HG02610 (cell line): ENCODE measurements around the gene LPCAT3.
A peak's percentile ranks its signal among the peaks of the same experiment; 100 is the strongest.

Source experiments
- ATAC-seq: cut with Tn5 transposase; IDR thresholded peaks from one replicate; pipeline ENCODE4 v1.9.1; 2021; ENCODE audit warnings: mild to moderate bottlenecking, moderate library complexity; ENCODE audit not compliant: unreplicated experiment

The LPCAT3 gene

DNA sequence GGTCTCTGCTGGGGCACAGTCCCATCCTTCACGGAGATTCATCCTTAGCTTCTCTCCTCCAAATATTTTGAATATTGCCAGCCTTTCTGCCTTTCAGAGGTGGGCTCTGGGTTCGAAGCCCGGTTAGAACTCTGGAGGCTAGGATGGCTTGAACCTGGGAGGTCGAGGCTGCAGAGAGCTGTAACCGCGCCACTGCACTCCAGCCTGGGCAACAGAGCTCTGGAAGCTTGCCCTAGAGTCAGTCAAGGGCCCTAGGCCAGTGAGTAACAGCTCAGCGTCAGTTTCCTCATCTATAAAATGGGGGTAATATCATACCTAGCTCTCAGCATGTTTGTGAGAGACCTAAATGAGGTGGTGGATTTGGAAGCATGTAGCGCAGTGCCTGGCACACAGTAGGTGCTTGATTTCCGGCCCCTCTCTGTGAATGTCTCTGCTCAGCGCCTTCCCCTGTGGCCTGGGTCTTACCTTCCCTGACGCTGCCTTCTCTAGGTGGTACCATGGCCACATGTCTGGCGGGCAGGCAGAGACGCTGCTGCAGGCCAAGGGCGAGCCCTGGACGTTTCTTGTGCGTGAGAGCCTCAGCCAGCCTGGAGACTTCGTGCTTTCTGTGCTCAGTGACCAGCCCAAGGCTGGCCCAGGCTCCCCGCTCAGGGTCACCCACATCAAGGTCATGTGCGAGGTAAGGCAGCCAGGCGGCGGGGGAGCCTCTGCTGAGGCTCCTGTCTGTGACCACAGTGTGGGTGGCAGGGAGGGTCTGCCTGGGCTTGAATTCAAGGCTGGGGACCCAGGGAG is 63.8 kb downstream of the LPCAT3 start:
- ATAC-seq = no peak

GRCh38 chr12:6953442-6954315 is 64.6 kb downstream of the LPCAT3 start:
- ATAC-seq = peak; percentile 52

GRCh38 chr12:6952863-6953441 is 65.3 kb downstream of the LPCAT3 start:
- ATAC-seq = no peak

DNA sequence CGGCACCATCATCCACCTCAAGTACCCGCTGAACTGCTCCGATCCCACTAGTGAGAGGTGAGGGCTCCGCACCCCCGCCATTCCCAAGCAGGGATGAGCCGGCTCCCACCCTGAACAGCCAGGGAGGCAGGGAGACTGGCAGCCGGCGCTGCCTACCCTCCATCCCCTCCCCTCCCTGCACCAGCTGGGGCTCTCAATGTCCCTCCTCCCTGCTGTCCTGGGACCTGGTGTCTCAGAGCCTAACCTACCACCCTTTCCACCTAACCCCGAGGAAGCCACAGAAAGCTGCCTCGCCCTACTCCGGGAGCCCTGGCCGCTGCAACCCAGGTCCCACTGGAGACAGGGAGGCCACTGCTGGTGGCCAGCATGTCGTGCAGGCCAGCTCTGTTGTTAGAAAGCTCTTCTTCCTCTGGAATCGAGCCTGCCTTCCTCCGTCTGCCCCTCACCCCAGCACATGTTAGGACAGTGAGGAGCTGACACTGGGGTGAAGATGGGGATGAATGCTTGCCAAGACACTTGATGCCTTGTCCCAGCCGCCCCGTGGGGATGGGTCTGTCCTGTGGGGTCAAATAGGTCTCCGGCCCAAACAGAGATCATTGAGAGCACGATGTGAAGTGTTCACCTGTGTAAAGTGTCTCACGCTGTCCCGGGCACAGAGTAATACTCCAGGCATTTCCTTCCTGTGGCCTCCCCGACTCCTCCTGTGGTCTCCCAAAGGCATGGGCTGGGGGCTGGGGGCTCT is 66.0 kb downstream of the LPCAT3 start:
- no peak for ATAC-seq

DNA sequence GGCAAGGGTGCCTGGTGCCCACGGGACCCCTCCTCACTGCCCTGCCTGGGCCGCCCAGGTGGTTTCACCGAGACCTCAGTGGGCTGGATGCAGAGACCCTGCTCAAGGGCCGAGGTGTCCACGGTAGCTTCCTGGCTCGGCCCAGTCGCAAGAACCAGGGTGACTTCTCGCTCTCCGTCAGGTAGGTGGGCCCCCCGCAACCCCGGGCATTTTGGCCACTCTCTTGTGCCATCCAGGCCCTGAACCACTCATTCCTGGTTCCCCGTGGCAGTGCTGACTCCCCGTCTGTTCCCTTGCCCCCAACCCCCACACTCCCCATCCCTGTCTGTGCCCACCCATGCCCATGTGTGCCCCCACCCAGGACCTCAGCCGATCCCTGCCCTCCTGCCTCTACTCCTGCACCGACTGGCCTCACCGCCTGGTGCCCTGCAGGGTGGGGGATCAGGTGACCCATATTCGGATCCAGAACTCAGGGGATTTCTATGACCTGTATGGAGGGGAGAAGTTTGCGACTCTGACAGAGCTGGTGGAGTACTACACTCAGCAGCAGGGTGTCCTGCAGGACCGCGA is 66.6 kb downstream of the LPCAT3 start:
- no peak for ATAC-seq

- ATAC-seq = no peak
Measured at GRCh38 chr12:6950811-6951540, 67.3 kb downstream of the LPCAT3 start, which contains the start of gene PTPN6. TSS of gene PTPN6 (plus strand) at chr12:6951356. CDS start at chr12:6951513, 157 bp downstream.

DNA sequence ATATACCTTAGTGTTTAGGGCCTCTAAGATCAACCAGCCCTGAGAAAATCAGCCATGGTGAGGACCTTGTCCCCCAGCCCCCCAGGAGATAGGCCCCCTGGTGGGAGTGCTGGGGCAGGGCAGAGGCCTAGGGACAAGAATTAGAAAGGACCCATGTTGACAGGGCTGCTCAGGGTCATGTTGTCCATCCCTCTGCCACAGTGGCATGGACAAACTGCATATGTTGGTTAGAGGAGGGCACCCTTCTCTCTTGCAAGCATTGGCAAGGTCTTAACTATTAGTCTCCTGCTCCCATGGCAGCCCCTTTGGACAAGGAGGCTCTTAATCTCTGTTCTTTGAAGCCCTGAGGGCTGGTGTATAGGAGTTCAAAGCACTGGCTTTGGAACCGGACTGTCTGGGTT is 67.9 kb downstream of the LPCAT3 start:
- no peak for ATAC-seq

DNA sequence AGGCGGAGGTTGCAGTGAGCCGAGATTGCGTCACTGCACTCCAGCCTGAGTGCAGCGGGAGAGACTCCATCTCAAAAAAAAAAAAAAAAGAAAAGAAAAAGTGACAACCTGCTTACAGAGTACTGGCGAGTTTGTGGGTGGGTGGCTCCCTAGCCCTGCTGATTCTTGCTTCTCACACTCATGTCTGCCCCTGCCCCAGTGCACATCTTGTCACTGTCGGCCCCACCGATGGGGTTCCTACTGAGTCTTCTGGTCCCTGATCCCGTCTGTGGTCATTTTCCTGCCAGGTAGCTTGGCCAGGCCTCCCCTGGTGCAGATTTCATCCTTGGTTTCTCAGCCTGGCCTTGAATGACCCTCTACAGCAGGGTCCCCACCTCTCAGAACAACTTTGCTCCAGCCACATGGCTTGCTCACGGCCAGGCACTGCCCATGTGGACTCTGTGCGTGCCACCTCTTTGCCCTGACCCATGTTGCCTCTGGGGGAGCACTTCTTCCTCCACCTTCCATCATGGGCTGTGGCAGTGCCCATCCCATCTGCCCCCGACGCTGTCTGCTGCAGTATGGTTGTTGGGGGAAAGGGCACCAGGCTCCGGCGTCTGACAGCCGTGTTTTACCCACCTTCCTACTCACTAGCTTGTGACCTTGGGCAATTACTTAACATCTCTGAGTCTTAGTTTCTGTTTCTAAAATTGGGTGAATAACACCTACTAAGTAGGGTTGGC is 69.2 kb downstream of the LPCAT3 start:
- no peak for ATAC-seq

- ATAC-seq = no peak
Measured at GRCh38 chr12:6947615-6948014, 70.7 kb downstream of the LPCAT3 start.

GRCh38 chr12:6946920-6947374 is 71.3 kb downstream of the LPCAT3 start:
- ATAC-seq = no peak

GRCh38 chr12:6946033-6946919 is 72.0 kb downstream of the LPCAT3 start:
- peak; percentile 34 for ATAC-seq

DNA sequence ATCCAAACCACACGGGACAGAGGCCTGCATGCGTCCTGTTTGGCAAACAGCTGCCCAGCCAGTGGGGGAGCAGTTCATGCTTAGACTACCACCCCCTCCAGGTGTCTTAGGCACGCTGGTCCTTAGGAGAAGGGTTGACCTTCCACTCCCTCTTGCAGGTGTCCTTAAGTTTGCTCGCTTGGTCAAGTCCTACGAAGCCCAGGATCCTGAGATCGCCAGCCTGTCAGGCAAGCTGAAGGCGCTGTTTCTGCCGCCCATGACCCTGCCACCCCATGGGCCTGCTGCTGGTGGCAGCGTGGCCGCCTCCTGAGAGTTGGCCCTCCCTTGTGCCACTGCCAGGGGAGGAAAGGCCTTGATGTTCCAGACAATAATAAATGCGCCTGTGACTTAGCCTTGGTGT is 72.7 kb downstream of the LPCAT3 start:
- ATAC-seq = no peak

- peak; percentile 31 for ATAC-seq
Measured at GRCh38 chr12:6944381-6945186, 73.7 kb downstream of the LPCAT3 start.

DNA sequence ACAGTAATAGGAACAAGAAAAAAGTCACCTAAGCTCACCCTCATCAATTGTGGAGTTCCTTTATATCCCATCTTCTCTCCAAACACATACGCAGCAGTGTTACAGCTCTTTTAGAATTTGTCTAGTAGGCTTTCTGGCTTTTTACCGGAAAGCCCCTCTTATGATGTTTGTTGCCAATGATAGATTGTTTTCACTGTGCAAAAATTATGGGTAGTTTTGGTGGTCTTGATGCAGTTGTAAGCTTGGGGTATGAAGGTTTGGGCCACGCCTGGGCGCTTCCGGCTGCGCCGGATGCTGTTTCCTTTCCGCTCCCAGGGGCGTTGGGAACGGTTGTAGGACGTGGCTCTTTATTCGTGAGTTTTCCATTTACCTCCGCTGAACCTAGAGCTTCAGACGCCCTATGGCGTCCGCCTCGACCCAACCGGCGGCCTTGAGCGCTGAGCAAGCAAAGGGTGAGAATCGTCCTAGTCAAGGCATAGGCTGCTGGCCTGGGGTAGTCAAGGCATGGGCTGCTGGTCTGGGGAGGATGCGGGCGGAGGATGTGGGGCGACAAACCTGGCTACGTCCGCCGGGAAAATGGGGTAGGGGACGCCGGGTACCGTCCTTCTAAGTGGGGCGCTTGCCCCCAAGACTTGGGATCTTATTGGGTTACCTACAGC is 74.4 kb downstream of the LPCAT3 start, which contains the start of the genes C12orf57 and RNU7-1:
TSS of gene C12orf57 (plus strand) at position 301 of the 659 bp plus-strand sequence. CDS start at position 401, 100 bp downstream.
TSS of gene RNU7-1 (plus strand) at position 95 of the 659 bp plus-strand sequence.
- ATAC-seq = peak; percentile 41

DNA sequence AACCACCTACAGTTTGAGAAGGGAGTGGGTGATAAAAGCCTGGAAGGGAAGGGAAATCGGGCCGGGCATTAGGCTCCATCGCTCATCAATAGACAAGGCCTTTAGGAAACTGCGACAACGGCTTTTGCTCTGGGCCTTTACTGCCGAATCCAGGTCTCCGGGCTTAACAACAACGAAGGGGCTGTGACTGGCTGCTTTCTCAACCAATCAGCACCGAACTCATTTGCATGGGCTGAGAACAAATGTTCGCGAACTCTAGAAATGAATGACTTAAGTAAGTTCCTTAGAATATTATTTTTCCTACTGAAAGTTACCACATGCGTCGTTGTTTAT is 74.9 kb downstream of the LPCAT3 start:
- ATAC-seq = peak; percentile 26

GRCh38 chr12:6942331-6942665 is 76.0 kb downstream of the LPCAT3 start:
- ATAC-seq = no peak

DNA sequence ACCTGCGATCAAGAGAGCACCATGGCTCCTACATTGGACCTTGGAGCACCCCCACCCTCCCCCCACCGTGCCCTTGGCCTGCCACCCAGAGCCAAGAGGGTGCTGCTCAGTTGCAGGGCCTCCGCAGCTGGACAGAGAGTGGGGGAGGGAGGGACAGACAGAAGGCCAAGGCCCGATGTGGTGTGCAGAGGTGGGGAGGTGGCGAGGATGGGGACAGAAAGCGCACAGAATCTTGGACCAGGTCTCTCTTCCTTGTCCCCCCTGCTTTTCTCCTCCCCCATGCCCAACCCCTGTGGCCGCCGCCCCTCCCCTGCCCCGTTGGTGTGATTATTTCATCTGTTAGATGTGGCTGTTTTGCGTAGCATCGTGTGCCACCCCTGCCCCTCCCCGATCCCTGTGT is 76.5 kb downstream of the LPCAT3 start:
- no peak for ATAC-seq
